GM12892 (cell line): Measurements from ENCODE around the gene PRSS16.

Source experiments
- DNase-seq: peaks from one replicate; pipeline ENCODE4 v3.0.0; 2011; ENCODE audit not compliant: insufficient read length
- FAIRE-seq: peaks from 2 replicates; lab custom pipeline; 2011; peaks lifted over from hg19 to GRCh38; lab: Jason Lieb, UNC
- POLR2A ChIP-seq: IDR thresholded peaks from 2 replicates; pipeline ENCODE4 v1.6.1; 2011; ENCODE audit warnings: low read depth, low read length, control low read depth
- POLR2AphosphoS5 ChIP-seq: IDR thresholded peaks from 2 replicates; pipeline ENCODE4 v1.6.1; 2011; ENCODE audit warnings: low read depth, low read length, control low read depth
- TAF1 ChIP-seq: IDR thresholded peaks from 2 replicates; pipeline ENCODE4 v1.6.1; 2011; ENCODE audit warnings: low read depth, mild to moderate bottlenecking, control low read depth, low read length, borderline replicate concordance

The PRSS16 gene

DNA sequence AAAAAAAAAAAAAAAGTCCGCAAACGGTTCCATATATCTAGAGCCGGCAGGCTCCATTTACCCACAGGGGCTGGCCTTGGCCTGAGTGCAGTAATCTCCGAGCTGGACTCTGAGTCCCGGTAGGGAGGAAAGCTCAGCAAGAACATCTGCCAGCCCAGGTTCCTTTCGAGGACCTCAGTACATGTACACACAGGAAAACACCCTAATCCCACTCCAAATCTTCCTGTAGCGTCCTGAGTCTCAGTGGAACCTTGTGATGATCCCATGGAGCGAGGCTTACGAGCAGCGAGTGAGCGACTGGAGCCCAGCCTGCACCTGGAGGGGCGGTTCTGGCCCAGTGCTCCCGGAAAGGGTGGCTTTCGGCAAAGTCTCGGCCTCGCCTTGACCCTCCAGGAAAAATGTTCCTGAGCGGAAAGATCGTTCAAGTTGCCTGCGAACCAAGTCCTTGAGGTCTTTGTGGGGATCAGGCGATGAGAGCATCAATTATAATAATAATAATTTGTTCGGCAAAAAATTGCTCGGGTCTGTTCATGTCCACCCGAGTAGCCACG is 32.1 kb downstream of the PRSS16 start:
- TF ChIP-seq TAF1 = no peak
- DNase-seq = no peak
- no peak for FAIRE-seq

DNA sequence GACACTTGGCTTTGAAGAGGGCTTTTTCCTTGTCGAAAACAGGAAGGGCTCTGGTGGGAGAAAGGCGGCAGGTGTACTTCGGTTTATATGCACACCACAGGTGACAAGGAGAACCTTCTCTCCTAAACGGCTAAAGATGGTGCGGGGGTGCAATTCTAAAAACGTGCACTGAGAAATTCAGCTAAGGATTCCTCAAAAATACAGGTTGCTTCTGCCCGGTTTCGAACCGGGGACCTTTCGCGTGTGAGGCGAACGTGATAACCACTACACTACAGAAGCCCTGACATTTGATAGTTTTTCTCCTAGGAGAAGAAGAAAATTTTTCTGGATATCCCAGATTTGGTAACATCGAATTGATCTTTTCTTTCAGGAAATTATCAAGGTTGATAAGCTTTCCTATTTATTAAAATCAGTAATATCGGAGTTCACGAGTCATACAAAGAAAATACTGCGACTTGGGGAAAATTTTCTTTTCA is 32.6 kb downstream of the PRSS16 start:
- DNase-seq (no peak), FAIRE-seq (no peak)
- TF ChIP-seq POLR2A (no peak), POLR2AphosphoS5 (no peak), TAF1 (no peak)

GRCh38 chr6:27280540-27281000 is 33.1 kb downstream of the PRSS16 start:
- no peak for DNase-seq
- no peak for FAIRE-seq
- TF ChIP-seq POLR2A (no peak), POLR2AphosphoS5 (no peak), TAF1 (no peak)

DNA sequence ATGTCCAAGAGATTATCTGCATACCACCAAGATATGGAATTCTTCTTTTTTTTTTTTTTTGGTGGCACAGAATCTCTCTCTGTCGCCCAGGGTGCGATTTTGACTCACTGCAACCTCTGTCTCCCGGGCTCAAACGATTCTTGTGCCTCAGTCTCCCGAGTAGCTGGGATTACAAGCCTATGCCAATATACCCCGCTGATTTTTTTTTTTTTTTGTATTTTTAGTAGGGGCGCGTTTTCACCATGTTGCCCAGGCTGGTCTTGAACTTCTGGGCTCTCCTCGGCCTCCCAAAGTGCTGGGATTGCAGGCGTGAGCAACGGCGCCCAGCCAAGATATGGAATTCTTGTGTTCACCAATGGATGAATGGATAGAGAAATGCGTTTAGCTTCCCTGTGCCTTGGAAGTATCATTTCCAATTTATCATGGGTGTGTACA is 33.6 kb downstream of the PRSS16 start:
- FAIRE-seq (no peak), DNase-seq (no peak)
- TF ChIP-seq POLR2AphosphoS5 (no peak), POLR2A (no peak), TAF1 (no peak)

DNA sequence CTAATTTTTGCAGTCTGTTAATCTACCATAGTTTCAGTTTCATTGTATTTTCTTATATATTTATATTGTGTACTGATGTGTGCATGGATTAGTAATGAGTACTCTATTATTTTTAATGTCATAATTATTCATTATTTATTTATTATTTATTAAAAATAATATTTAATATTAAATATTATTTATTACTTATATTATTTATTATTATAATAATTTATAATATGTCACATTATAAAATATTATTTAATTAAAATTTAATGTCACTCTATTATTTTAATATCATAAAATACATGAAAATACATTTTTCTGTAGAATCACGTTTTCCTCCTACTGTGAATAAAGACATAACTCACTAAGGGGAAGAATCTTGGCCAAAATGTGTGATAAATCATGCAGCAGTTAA is 34.1 kb downstream of the PRSS16 start:
- FAIRE-seq = no peak
- no peak for TF ChIP-seq POLR2AphosphoS5
- no peak for TF ChIP-seq TAF1
- no peak for TF ChIP-seq POLR2A
- DNase-seq = no peak

DNA sequence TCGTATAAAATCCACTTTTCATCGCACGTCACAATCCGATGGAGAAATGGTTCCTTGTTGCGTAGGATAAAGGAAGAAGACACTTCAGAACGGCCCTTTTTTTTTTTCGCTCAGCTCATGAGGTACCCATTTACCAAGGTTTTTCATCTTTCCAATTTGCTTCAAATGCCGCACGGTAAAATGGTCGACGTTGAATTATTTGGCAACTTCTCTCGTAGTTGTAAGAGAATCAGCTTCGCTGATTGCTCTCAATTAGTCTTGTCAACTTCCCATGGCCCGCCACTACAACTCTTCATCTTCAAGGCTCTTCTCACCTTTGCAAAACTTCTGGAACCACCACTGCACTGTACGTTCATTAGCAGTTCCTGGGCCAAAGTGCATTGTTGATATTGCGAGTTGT is 35.8 kb downstream of the PRSS16 start:
- TF ChIP-seq POLR2A (no peak), TAF1 (no peak), POLR2AphosphoS5 (no peak)
- DNase-seq = no peak
- no peak for FAIRE-seq

GRCh38 chr6:27286141-27286540 is 38.6 kb downstream of the PRSS16 start:
- TF ChIP-seq POLR2A (no peak), TAF1 (no peak), POLR2AphosphoS5 (no peak)
- FAIRE-seq (no peak), DNase-seq (no peak)

DNA sequence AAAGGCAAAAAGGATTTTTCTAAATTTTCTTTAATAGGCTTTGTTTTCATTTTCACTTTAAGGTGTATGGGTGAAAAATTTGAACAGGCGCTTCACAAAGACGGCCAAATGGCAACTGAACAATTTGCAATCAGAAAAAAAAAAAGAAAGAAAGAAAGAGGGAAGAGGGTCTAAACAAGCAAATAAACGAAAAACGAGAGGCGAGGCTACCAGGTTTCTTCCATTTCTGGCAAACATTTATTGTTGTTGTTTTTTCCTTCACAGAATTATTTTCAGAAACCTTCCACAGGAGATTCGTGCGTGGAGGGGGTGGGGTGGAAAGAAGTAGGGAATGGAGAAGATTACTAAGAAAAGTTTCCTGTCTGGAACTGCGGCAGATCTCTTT is 40.2 kb downstream of the PRSS16 start:
- DNase-seq (no peak), FAIRE-seq (no peak)
- TF ChIP-seq TAF1 (no peak), POLR2A (no peak), POLR2AphosphoS5 (no peak)

DNA sequence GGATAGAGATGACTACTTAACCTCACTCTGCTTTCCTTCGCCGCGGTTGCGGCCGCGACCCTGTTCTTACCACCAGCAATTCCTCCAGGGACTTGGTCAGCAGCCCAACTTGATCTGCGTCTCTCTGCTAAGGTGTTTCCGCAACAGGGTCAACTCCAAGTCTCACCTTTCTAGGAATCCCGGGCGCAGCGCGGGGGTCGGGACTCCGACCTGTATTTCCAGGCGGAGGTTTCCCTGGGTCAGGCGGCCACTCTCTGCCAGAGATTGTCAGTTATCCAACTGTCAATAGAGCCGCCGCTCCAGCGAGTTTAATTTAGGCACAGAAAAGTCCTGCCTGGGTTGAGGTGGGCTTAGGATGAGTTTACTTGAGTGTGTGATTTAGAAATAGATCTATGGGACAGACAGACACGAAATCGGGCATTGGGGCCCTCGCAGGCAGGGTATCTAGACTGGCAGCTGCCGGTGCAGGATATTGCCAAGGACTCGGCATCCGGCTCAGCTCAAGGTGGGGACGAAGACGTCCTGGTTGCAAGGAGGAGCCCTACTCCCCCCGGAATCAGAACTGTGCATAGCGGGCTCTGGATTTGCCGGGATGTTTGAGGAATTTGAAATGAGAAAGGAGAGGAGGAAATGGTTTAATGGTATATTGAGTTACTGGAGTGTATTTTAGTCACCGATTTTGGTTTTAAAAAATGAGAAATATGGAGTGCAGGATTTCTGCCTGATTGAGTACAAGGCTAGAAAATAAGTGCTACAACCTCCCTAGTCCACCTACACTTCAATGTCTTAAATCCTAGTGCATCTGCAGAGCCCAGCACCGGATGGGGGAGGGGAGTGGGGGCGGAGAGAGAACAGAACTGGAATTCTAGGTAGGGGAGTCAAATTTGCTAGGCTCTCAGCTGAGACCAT is 40.9 kb downstream of the PRSS16 start:
- FAIRE-seq (no peak), DNase-seq (no peak)
- TF ChIP-seq POLR2AphosphoS5 (no peak), POLR2A (no peak), TAF1 (no peak)

DNA sequence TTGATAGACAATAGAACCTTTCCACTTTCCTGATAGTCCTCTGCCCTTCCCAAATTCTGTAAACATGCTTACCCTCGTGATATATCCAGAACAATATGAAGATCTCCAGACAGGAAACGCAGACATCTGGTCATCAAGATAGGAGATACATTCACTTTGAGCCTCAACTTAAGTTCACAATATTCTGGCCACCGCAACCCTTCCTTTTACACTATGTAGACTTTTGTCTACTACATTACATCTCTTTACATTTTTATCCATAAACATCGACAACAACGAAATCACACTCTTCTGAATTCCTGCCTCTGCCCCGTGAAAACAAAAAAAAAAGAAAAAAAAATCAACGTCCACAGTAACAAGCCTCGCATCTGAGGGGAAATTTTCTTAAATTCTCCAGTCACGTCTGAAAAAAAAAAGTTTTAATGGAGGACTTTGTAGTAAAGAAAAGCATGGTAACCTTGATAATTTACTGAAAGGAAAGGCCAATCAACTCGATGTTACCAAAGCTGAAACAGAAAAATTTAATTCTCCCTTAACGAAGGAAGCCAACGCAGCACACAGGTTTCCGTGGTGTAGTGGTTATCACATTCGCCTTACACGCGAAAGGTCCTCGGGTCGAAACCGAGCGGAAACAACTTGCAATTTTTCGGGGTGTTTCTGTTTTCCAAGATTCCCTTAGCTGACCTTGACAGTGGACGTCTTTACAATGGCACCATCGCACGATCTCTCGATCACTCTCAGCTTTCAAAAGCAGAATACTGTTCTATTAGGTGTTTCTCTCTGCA is 42.8 kb downstream of the PRSS16 start:
- no peak for DNase-seq
- TF ChIP-seq POLR2AphosphoS5 (no peak), POLR2A (no peak), TAF1 (no peak)
- no peak for FAIRE-seq

DNA sequence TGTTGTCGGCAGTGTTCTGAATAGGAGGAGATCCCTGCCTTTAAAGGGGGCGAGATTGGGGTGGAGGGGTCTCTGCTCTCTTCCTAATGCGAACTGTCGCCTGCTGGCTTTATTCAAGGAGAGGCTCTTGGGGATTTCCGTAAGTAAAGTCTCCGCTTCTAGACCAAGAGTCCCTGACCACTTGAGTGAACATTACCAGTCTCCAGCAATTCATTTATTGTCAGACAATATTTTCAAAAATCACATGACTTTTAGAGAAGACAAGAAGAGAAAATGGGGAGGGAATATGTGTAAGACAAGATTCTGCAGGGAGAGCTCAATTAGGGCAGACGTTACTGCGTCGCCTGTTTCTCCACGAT is 43.3 kb downstream of the PRSS16 start:
- FAIRE-seq (no peak), DNase-seq (no peak)
- TF ChIP-seq TAF1 = no peak
- no peak for TF ChIP-seq POLR2A
- TF ChIP-seq POLR2AphosphoS5 = no peak

GRCh38 chr6:27293436-27294098 is 46.1 kb downstream of the PRSS16 start:
- DNase-seq (no peak), FAIRE-seq (no peak)
- TF ChIP-seq POLR2A = no peak
- TF ChIP-seq TAF1 = no peak
- no peak for TF ChIP-seq POLR2AphosphoS5
